K562 (cell line): ENCODE data around the gene PMF1. TPM values are rescaled to one million over a fixed set of nuclear protein-coding genes. Genes with fewer than 3 reads are reported as not detected.

Experiments used
- ARID1B ChIP-seq: fragments of 450-650 bp; IDR thresholded peaks from 2 replicates; pipeline ENCODE4 v1.6.1; 2016; ENCODE audit warnings: antibody characterized with exemption, mild to moderate bottlenecking, inconsistent platforms
- ATF2 ChIP-seq: sonication (generic); formaldehyde crosslinking; IDR thresholded peaks from 2 replicates; pipeline ENCODE4 v1.8.1; 2022; ENCODE audit warnings: missing genetic modification reagents
- BACH1 ChIP-seq: fragments of 200-800 bp; sonication (Bioruptor generic); IDR thresholded peaks from 2 replicates; pipeline ENCODE4 v1.6.1; 2016; ENCODE audit warnings: missing genetic modification characterization, missing compliant biosample characterization
- C11orf30 ChIP-seq: fragments of 450-650 bp; IDR thresholded peaks from 2 replicates; pipeline ENCODE4 v1.6.1; 2016; ENCODE audit warnings: low read depth, mild to moderate bottlenecking
- CBX2 ChIP-seq: fragments of 200-600 bp; sonication (generic); IDR thresholded peaks from one replicate; pipeline ENCODE4 v1.6.1; 2012; ENCODE audit warnings: mild to moderate bottlenecking, low read length, inconsistent platforms; ENCODE audit not compliant: insufficient read depth, poor library complexity, severe bottlenecking
- CREB1 ChIP-seq, 2 experiments: sonication (generic) in 1 of 2; formaldehyde crosslinking in 1 of 2; IDR thresholded peaks; 2 replicates each; pipeline versions ENCODE4 v1.6.1 to v1.8.0; 2012 to 2022; ENCODE audit warnings: inconsistent platforms in 1 of 2, mild to moderate bottlenecking in 1 of 2, missing genetic modification reagents in 1 of 2, moderate library complexity in 1 of 2
- EWSR1 ChIP-seq: fragments of 450-650 bp; IDR thresholded peaks from 2 replicates; pipeline ENCODE4 v1.6.1; 2018; ENCODE audit warnings: borderline replicate concordance, mild to moderate bottlenecking, low read depth, moderate library complexity; ENCODE audit not compliant: partially characterized antibody
- FOXA3 ChIP-seq, 2 experiments: fragments of 450-650 bp in 1 of 2; sonication (generic) in 1 of 2; formaldehyde crosslinking; IDR thresholded peaks in 1 of 2; conservative IDR thresholded peaks in 1 of 2; 2 replicates each; pipeline versions ENCODE4 v1.4.0 to v1.8.0; 2020 to 2022; ENCODE audit warnings: mild to moderate bottlenecking in 2 of 2, missing genetic modification reagents in 1 of 2
- HDAC2 ChIP-seq: fragments of 450-650 bp; IDR thresholded peaks from 2 replicates; pipeline ENCODE4 v1.6.1; 2016; ENCODE audit warnings: mild to moderate bottlenecking
- HNRNPL ChIP-seq: fragments of 200-400 bp; formaldehyde crosslinking; IDR thresholded peaks from 2 replicates; pipeline ENCODE4 v1.6.1; 2017; ENCODE audit warnings: low read depth, mild to moderate bottlenecking, low read length
- PHB ChIP-seq: fragments of 250-450 bp; sonication (Bioruptor Pico); IDR thresholded peaks from 2 replicates; pipeline ENCODE4 v1.5.0; 2021
- PRMT5 ChIP-seq: sonication (generic); formaldehyde crosslinking; IDR thresholded peaks from 2 replicates; pipeline ENCODE4 v1.5.0; 2020; ENCODE audit warnings: missing genetic modification reagents
- PYGO2 ChIP-seq: fragments of 450-650 bp; IDR thresholded peaks from 2 replicates; pipeline ENCODE4 v1.6.1; 2016; ENCODE audit warnings: mild to moderate bottlenecking, missing genetic modification characterization, moderate library complexity, missing compliant biosample characterization
- RCOR1 ChIP-seq, 2 experiments: IDR thresholded peaks; 2 replicates each; pipeline ENCODE4 v1.6.1; 2012; ENCODE audit warnings: low read depth in 2 of 2, low read length in 2 of 2, borderline replicate concordance in 1 of 2, improper control_type of control experiment in 1 of 2
- SIN3A ChIP-seq, 2 experiments: fragments of 150-350 bp in 1 of 2; IDR thresholded peaks; 2 replicates each; pipeline ENCODE4 v1.6.1; 2011 to 2016; ENCODE audit warnings: borderline replicate concordance in 2 of 2, low read depth in 2 of 2, low read length in 2 of 2, mild to moderate bottlenecking in 2 of 2, moderate library complexity in 2 of 2; ENCODE audit not compliant: control insufficient read depth in 1 of 2
- SRSF7 ChIP-seq: fragments of 200-400 bp; formaldehyde crosslinking; optimal IDR thresholded peaks from 2 replicates; pipeline ENCODE3; 2017; ENCODE audit warnings: mild to moderate bottlenecking, low read depth, low read length
- U2AF1 ChIP-seq: fragments of 200-400 bp; formaldehyde crosslinking; optimal IDR thresholded peaks from 2 replicates; pipeline ENCODE3; 2017; ENCODE audit warnings: mild to moderate bottlenecking, low read depth, low read length, moderate library complexity
- ZFP1 ChIP-seq: fragments of 450-650 bp; formaldehyde crosslinking; IDR thresholded peaks from 2 replicates; pipeline ENCODE4 v1.4.0; 2020; ENCODE audit warnings: mild to moderate bottlenecking, mixed read lengths
- ZNF79 ChIP-seq: fragments of 250-450 bp; sonication (Bioruptor Pico); IDR thresholded peaks from 2 replicates; pipeline ENCODE4 v1.4.0; 2020; ENCODE audit warnings: low read depth, mild to moderate bottlenecking, moderate library complexity
- polyA plus RNA-seq, 8 experiments: library from polyadenylated mRNA; depleted of rRNA in 4 of 8; stranded (reverse) in 5 of 8; unstranded in 3 of 8; fragments of >200 nt; fragmentation: Nextera tagmentation in 2 of 8; fragmentation: Illumina TruSeq in 1 of 8; extraction: Ambion mirVana in 2 of 8; extraction: Trizol in 1 of 8; gene quantifications; 2 replicates each; pipeline versions ENCODE4 v1.2.1 to v1.2.3, GENCODE V29; 2011 to 2014; ENCODE audit warnings: inconsistent platforms in 1 of 8, missing spikeins in 1 of 8
- total RNA-seq, 7 experiments: library from RNA; depleted of rRNA in 6 of 7; stranded (reverse); fragments of >200 nt in 6 of 7; fragmentation: Illumina TruSeq in 2 of 7; extraction: Trizol in 2 of 7; gene quantifications; 2 replicates each; pipeline versions ENCODE4 v1.2.1 to v1.2.3, GENCODE V29; 2011 to 2021; ENCODE audit warnings: low replicate concordance in 1 of 7
- TF ChIP-seq, protein P1 (sequence below): fragments of 250-450 bp; sonication (Bioruptor Pico); IDR thresholded peaks from 2 replicates; pipeline ENCODE4 v1.6.1; 2021; ENCODE audit warnings: mild to moderate bottlenecking
- TF ChIP-seq, protein P2 (sequence below): fragments of 250-450 bp; sonication (Bioruptor Pico); IDR thresholded peaks from 2 replicates; pipeline ENCODE4 v1.5.0; 2020; ENCODE audit warnings: mild to moderate bottlenecking
- TF ChIP-seq, protein P3 (sequence below), 2 experiments: fragments of 450-650 bp in 1 of 2; sonication (generic) in 1 of 2; formaldehyde crosslinking; conservative IDR thresholded peaks; 2 replicates each; pipeline versions ENCODE4 v1.4.0 to v1.8.1; 2020 to 2022; ENCODE audit warnings: mild to moderate bottlenecking in 1 of 2, missing genetic modification reagents in 1 of 2
- TF ChIP-seq, protein P4 (sequence below): IDR thresholded peaks from 2 replicates; pipeline ENCODE4 v1.6.1; 2011; ENCODE audit not compliant: insufficient read length; ENCODE audit errors: extremely low read depth

Gene PMF1
- total and polyA plus RNA-seq, 9 of the 15 experiments (the other 6 are each of a cell fraction or from before 2014, with no cell fraction given), result 9.4 to 92.9 (median 71.0) TPM

DNA sequence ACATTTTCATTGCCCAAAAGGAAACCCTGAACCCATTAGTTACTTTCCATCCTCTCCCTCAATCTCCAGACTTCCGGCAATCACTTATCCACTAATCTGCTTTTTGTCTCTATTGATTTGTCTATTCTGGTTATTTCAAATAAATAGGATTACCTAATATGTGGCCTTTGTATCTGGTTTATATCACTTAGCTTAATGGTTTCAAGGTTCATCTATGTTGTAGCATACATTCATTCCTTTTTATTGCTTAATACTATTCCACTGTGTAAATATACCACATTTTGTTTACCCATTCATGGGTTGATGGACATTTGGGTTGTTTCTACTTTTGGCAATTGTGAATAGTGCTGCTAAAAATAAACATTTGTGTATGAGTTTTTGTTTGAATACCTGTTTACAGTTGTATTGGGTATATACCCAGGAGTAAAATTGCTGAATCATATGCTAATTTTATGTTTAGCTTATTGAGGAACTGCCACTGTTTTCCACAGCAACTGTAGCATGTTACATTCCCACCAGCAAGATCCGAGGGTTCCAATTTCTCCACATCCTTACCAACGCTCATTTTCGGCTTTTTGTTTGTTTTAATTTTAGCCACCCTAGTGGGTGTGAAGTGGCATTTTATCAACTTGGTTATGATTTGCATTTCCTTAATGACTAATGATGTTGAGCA lies 21.4 kb upstream of the PMF1 start (continued):
- TF ChIP-seq, protein P1, sequence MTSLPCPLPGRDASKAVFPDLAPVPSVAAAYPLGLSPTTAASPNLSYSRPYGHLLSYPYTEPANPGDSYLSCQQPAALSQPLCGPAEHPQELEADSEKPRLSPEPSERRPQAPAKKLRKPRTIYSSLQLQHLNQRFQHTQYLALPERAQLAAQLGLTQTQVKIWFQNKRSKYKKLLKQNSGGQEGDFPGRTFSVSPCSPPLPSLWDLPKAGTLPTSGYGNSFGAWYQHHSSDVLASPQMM (CRISPR knock-in tag), result no peak
- TF ChIP-seq PYGO2 (tag), result no peak
- TF ChIP-seq, protein P2, sequence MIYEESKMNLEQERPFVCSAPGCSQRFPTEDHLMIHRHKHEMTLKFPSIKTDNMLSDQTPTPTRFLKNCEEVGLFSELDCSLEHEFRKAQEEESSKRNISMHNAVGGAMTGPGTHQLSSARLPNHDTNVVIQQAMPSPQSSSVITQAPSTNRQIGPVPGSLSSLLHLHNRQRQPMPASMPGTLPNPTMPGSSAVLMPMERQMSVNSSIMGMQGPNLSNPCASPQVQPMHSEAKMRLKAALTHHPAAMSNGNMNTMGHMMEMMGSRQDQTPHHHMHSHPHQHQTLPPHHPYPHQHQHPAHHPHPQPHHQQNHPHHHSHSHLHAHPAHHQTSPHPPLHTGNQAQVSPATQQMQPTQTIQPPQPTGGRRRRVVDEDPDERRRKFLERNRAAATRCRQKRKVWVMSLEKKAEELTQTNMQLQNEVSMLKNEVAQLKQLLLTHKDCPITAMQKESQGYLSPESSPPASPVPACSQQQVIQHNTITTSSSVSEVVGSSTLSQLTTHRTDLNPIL (CRISPR knock-in tag), result no peak
- TF ChIP-seq C11orf30, result peak; percentile 96
- TF ChIP-seq RCOR1 (IDR thresholded peaks at IDR 0.05; ENCODE audit: borderline replicate concordance in 1 of 2, low read depth in 2 of 2, low read length in 2 of 2), result no peak
- TF ChIP-seq, protein P3, sequence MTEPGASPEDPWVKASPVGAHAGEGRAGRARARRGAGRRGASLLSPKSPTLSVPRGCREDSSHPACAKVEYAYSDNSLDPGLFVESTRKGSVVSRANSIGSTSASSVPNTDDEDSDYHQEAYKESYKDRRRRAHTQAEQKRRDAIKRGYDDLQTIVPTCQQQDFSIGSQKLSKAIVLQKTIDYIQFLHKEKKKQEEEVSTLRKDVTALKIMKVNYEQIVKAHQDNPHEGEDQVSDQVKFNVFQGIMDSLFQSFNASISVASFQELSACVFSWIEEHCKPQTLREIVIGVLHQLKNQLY (CRISPR knock-in tag; conservative IDR thresholded peaks at IDR 0.05), result no peak
- no peak for TF ChIP-seq CBX2
- TF ChIP-seq HNRNPL, result no peak
- TF ChIP-seq BACH1 (tag), result no peak
- TF ChIP-seq ATF2, result no peak
- TF ChIP-seq, protein P4, sequence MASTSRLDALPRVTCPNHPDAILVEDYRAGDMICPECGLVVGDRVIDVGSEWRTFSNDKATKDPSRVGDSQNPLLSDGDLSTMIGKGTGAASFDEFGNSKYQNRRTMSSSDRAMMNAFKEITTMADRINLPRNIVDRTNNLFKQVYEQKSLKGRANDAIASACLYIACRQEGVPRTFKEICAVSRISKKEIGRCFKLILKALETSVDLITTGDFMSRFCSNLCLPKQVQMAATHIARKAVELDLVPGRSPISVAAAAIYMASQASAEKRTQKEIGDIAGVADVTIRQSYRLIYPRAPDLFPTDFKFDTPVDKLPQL, result no peak
- TF ChIP-seq ZNF79 (CRISPR knock-in tag), result no peak
- no peak for TF ChIP-seq ZFP1 (CRISPR knock-in tag)
- TF ChIP-seq HDAC2, result no peak
- no peak for TF ChIP-seq SIN3A (IDR thresholded peaks at IDR 0.05; ENCODE audit: borderline replicate concordance in 2 of 2, control insufficient read depth in 1 of 2, low read depth in 2 of 2, low read length in 2 of 2)
- no peak for TF ChIP-seq CREB1 (IDR thresholded peaks at IDR 0.05)
- TF ChIP-seq CREB1 (CRISPR knock-in tag; IDR thresholded peaks at IDR 0.05), result no peak
- no peak for TF ChIP-seq PRMT5 (CRISPR knock-in tag)
- TF ChIP-seq FOXA3 (CRISPR knock-in tag; conservative IDR thresholded peaks at IDR 0.05 in 1 of 2, IDR thresholded peaks at IDR 0.05 in 1 of 2), result peak in 1 of 2 experiments; percentile 33; a peak in 2 of 4 replicates
- no peak for TF ChIP-seq EWSR1
- peak; percentile 35; the same call in 1 of the 2 replicates for TF ChIP-seq ARID1B
- TF ChIP-seq PHB (CRISPR knock-in tag), result no peak
- no peak for TF ChIP-seq U2AF1
- TF ChIP-seq SRSF7, result no peak
